HEK293 (cell line): ENCODE measurements around the gene CSDE1.

Experiments
- BCL6B ChIP-seq: fragments of 450-650 bp; formaldehyde crosslinking; IDR thresholded peaks from 2 replicates; pipeline ENCODE4 v1.5.1; 2017; ENCODE audit warnings: missing biosample characterization, missing genetic modification characterization
- HOXA7 ChIP-seq: sonication (generic); formaldehyde crosslinking; IDR thresholded peaks from 2 replicates; pipeline ENCODE4 v1.8.1; 2022; ENCODE audit warnings: missing genetic modification reagents, borderline replicate concordance
- IKZF3 ChIP-seq: fragments of 450-650 bp; IDR thresholded peaks from 2 replicates; pipeline ENCODE4 v1.5.0; 2018; ENCODE audit warnings: missing biosample characterization, mild to moderate bottlenecking, missing genetic modification characterization, moderate library complexity
- KLF1 ChIP-seq: fragments of 450-650 bp; formaldehyde crosslinking; IDR thresholded peaks from 2 replicates; pipeline ENCODE4 v1.5.1; 2016; ENCODE audit warnings: missing biosample characterization, missing genetic modification characterization
- KLF9 ChIP-seq: fragments of 450-650 bp; formaldehyde crosslinking; IDR thresholded peaks from 2 replicates; pipeline ENCODE4 v1.5.1; 2016; ENCODE audit warnings: missing biosample characterization, missing genetic modification characterization, low read depth
- PRDM2 ChIP-seq: fragments of 450-650 bp; formaldehyde crosslinking; IDR thresholded peaks from 2 replicates; pipeline ENCODE4 v1.5.1; 2016; ENCODE audit warnings: missing biosample characterization, missing genetic modification characterization, borderline replicate concordance
- PRDM4 ChIP-seq: fragments of 450-650 bp; formaldehyde crosslinking; IDR thresholded peaks from 2 replicates; pipeline ENCODE4 v1.5.1; 2017; ENCODE audit warnings: missing biosample characterization, missing genetic modification characterization
- REST ChIP-seq: fragments of 450-650 bp; formaldehyde crosslinking; IDR thresholded peaks from 2 replicates; pipeline ENCODE4 v1.5.1; 2016; ENCODE audit warnings: missing biosample characterization, missing genetic modification characterization
- TRIM28 ChIP-seq: IDR thresholded peaks from 2 replicates; pipeline ENCODE4 v1.6.1; 2011; ENCODE audit warnings: low read length, control low read depth, borderline replicate concordance
- YY2 ChIP-seq: fragments of 450-650 bp; formaldehyde crosslinking; IDR thresholded peaks from 2 replicates; pipeline ENCODE4 v1.5.1; 2016; ENCODE audit warnings: missing biosample characterization, missing genetic modification characterization
- ZBTB17 ChIP-seq: fragments of 450-650 bp; formaldehyde crosslinking; IDR thresholded peaks from 2 replicates; pipeline ENCODE4 v1.5.1; 2016; ENCODE audit warnings: missing biosample characterization, missing genetic modification characterization
- ZBTB20 ChIP-seq: fragments of 450-650 bp; formaldehyde crosslinking; IDR thresholded peaks from 2 replicates; pipeline ENCODE4 v1.5.1; 2016; ENCODE audit warnings: missing biosample characterization, missing genetic modification characterization
- ZBTB21 ChIP-seq: fragments of 450-650 bp; formaldehyde crosslinking; IDR thresholded peaks from 2 replicates; pipeline ENCODE4 v1.5.1; 2017; ENCODE audit warnings: missing biosample characterization, missing genetic modification characterization
- ZBTB49 ChIP-seq: fragments of 450-650 bp; formaldehyde crosslinking; IDR thresholded peaks from 2 replicates; pipeline ENCODE4 v1.5.1; 2016; ENCODE audit warnings: missing biosample characterization, missing genetic modification characterization, low read depth
- ZFHX2 ChIP-seq: fragments of 450-650 bp; formaldehyde crosslinking; conservative IDR thresholded peaks from 2 replicates; pipeline ENCODE4 v1.5.1; 2016; ENCODE audit warnings: missing biosample characterization, missing genetic modification characterization
- ZNF114 ChIP-seq: fragments of 450-650 bp; formaldehyde crosslinking; IDR thresholded peaks from 2 replicates; pipeline ENCODE4 v1.5.0; 2017; ENCODE audit warnings: missing biosample characterization, missing genetic modification characterization
- ZNF121 ChIP-seq: fragments of 450-650 bp; formaldehyde crosslinking; IDR thresholded peaks from 2 replicates; pipeline ENCODE4 v1.5.1; 2016; ENCODE audit warnings: missing biosample characterization, missing genetic modification characterization
- ZNF292 ChIP-seq: fragments of 450-650 bp; formaldehyde crosslinking; IDR thresholded peaks from 2 replicates; pipeline ENCODE4 v1.5.1; 2016; ENCODE audit warnings: low read depth, missing biosample characterization, missing genetic modification characterization, borderline replicate concordance
- ZNF391 ChIP-seq: fragments of 450-650 bp; formaldehyde crosslinking; IDR thresholded peaks from 2 replicates; pipeline ENCODE4 v1.5.1; 2016; ENCODE audit warnings: low read depth, missing biosample characterization, missing genetic modification characterization, borderline replicate concordance
- ZNF645 ChIP-seq: fragments of 450-650 bp; formaldehyde crosslinking; IDR thresholded peaks from 2 replicates; pipeline ENCODE4; 2016; ENCODE audit warnings: missing biosample characterization, missing genetic modification characterization
- ZNF654 ChIP-seq: fragments of 450-650 bp; formaldehyde crosslinking; IDR thresholded peaks from 2 replicates; pipeline ENCODE4 v1.5.1; 2016; ENCODE audit warnings: low read depth, missing biosample characterization, missing genetic modification characterization

CSDE1 gene

GRCh38 chr1:114716304-114717170 is 41.2 kb downstream of the CSDE1 start, which contains the start of gene NRAS (continued):
- TF ChIP-seq ZBTB21 (tag by site-specific recombination), result peak; percentile 54; the same call in 1 of the 2 replicates
- TF ChIP-seq YY2 (tag by site-specific recombination), result peak; percentile 50; the same call in 1 of the 2 replicates
- no peak for TF ChIP-seq ZNF121 (tag by site-specific recombination)
- TF ChIP-seq ZBTB49 (tag by site-specific recombination), result no peak
- TF ChIP-seq KLF9 (tag by site-specific recombination), result peak; percentile 81
- no peak for TF ChIP-seq ZNF114
- TF ChIP-seq HOXA7 (CRISPR knock-in tag), result no peak
- no peak for TF ChIP-seq ZNF645 (tag by site-specific recombination)
- no peak for TF ChIP-seq PRDM4 (tag by site-specific recombination)
- peak; percentile 91 for TF ChIP-seq KLF1
- TF ChIP-seq ZFHX2 (tag by site-specific recombination), result peak; percentile 38; the same call in 1 of the 2 replicates
- no peak for TF ChIP-seq ZNF292
- peak; percentile 74 for TF ChIP-seq ZBTB20
- no peak for TF ChIP-seq IKZF3 (tag by site-specific recombination)
- no peak for TF ChIP-seq TRIM28
- no peak for TF ChIP-seq BCL6B
- no peak for TF ChIP-seq REST (tag by site-specific recombination)
- TF ChIP-seq ZBTB17 (tag by site-specific recombination), result peak; percentile 35; the same call in 1 of the 2 replicates
- 0 out of 2 replicates have a peak, but pooled peaks have one; percentile 5 for TF ChIP-seq ZNF391 (tag by site-specific recombination)
- TF ChIP-seq ZNF654 (tag by site-specific recombination), result no peak
- TF ChIP-seq PRDM2 (tag by site-specific recombination), result no peak
